GM19238 (cell line): ENCODE data around the gene LHX8.
"Not testable (repeated sequence)": the region's sequence is repeated elsewhere in the genome, so short reads cannot be mapped to it uniquely, and the experiment has no call there.

Experiments
- DNase-seq: peaks from one replicate; pipeline ENCODE4 v3.0.0; 2011; ENCODE audit warnings: low spot score; ENCODE audit not compliant: insufficient read length

The LHX8 gene

DNA sequence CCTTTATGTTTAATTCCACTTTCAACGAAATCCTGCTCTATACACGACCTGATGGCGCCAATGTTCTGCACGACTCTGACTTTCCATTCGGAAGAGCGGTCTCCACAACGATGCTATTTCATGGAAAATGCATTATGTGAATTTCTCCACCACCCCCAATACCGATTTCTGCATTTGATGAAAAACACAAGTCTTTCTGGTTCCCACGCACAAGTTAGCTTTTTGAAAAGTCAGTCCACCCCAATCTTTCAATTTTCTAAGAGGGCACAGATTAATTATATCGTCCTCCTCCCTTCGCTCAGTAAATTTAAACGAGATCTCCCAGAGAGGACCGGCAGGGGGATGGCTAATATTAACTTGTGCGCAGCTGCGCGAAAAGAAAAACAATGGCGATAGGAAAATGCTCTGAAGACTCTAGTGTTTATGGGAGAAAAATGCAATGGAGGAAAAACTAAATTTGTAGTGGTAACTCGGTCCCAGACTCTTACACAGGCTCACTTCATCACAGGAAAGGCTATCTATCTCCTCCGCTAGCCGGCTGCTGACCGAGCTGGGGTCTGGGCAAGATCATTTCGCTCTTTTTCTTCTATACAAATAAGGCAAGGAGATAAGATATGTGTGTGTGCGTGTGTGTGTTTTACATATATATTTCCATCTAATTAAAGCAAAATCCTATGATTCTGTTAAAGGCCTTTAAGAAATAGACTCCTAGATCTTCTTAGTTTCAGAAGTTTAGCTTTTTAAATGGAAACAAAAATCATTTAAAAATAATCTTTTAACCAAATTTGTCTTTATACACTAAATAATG, 1.2 kb upstream of the LHX8 start:
- DNase-seq: no peak

DNA sequence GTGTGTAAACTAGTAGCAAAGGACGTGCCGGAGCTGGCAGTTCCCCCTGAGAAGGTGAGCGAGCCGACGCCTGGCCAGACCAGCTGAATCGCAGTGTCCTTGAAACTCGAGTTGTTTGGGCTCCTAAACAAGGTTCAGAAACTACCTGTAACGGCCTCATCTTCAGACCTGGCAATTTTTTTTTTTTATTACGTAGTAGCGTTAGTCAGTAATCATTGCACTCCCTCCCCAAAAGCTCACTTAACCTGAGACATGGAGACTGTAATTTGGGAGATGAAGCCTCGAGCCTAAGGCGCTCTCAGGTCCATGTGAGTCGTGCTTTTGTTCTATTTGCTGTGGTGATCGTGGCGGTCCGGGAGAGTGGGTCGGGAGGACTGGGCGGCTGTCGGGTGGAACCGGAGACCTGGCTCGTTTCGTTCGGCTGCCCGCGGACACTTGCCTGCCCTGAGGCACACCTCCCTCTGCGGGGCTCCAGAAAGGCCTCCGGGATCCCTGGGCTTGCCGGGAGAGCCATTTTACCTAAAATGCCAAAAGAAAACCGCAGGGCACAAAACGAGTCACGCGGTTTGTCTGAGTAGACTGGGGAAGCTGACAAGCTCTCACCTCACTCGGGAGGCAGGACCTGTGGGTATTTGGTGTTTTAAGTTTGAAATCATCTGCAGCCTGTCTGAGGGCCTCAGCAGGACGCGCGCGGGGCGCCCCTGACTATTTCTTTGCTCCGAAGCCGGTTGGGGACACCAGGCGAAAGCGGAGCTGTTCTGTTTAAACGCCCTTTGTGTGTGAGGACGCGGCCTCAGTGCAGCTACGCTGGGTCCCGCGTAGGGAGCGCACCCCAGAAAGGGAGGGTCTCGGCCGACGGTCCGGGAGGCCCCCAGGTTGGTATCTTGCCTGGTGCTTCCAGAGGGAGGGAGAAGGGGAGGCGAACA, 722 bp downstream of the LHX8 start:
- no peak for DNase-seq

DNA sequence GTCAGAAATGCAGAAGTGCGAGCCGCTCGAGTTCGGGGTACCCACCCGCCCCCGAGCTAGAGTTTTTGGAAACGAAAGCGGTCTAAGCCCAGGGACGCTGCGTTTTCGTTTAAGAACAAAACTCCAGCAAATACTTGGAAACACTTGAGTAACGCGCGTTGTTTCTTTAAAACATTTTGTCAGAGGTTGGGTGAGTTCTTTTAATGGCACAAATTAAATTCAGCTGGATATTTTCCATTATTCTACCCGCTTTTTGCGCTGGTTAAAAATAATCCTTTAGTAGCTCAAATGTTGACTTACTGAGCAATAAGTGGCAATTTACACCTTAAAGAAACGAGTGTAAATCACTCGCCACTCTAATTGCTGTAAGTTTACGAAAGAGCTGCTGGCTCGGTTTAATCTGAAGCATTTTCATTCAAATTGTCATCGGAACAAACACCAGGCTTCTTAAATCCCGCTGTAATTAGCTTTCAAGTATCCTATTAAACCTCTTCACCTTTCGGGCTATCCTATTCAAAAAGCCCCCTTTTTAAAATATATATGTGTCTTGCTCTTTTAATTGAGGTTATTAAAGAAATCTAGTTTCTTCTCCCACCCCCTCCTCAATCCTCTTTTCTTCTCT, 1.5 kb downstream of the LHX8 start:
- DNase-seq: no peak

DNA sequence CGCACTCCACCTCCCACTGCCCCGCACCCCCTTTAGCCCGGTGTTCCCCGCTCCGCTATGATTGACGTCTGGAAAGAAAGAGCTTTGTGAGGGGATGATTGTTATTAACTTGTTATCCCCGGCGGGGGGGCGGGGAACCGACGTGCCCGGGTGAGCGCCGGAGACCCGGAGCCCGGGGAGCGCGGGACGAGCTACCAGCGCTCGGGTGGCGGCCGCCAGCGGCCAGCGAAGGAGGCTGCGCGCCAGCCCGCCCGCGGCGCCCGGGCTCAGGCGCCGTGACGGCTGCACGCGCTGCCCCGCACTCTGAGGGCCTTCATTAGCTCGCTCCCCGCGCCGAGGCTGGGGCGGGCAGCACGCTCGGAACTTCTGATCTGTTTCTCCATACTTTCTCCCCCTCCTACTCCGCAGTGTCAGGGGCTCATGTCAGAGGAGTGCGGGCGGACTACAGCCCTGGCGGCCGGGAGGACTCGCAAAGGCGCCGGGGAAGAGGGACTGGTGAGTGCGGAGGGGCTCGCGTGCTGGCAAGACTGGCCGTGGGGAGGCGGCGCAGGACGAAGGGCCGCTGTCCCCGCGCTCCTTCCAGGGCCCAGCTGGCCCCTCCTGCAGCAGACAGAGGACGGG, 2.1 kb downstream of the LHX8 start:
- DNase-seq: no peak

DNA sequence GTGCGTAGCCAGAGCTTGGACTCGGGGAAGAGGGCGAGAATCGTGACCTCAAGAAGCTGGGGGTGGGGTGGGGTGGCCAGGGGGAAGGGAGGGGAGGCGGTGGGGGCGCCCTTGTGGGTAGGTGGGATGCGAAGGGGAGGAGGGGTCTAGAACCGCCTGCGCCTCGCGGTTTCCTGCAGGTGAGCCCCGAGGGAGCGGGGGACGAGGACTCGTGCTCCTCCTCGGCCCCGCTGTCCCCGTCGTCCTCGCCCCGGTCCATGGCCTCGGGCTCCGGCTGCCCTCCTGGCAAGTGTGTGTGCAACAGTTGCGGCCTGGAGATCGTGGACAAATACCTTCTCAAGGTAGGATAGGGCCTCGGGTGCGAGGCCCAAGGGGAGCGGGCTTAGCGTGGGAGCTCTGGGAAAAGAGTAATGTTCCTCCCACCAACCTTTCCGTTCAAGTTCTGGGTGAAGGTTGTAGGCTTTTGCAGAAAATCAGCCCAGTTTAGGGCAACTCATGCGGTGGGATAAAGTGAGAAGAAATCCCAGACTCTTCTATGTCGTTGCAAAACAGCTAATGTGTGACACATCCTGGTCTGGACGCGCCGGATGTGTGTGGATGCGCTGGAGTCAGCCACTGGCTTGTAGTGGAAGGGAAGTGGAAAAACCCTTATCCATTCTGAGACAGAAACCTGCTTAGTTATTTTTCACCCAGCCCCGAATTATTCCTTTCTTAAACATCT, 2.9 kb downstream of the LHX8 start:
- no peak for DNase-seq

DNA sequence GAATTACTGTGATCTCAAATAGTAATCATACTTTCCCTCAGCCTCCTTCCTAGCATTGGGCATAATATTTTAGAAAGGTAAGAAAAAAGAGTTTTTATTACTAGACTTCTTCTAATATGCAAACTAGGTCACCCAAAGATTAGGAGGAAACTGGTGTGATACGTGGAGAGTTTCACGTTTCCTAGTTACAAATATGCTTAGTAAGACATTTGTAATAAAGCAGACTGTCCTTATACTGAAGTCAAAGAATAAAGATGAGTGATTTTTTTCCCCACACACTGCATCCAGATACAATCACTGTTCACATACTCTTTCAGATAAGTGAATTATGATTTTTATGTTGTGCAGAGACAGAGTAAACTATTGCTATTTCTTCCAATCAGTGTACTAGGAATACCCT, 17.9 kb downstream of the LHX8 start:
- no peak for DNase-seq

DNA sequence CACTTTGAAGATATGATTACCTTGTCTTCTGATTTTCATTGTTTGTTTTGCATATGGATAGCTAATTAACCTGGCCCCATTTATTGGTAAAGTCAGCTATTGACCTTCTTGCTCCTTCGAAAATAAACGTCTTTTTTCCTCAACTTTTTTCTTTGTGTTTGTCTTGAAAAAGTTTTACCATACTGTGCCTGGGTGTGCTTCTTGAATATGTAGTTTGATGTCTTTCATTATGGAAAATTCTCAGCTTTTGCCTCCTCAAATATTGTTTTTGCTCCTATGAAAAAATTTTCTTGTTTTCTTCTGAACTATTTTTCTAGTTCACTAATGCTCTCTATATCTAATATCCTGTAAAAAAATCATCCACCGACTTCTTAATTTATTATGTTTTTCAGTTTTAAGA, 25.0 kb downstream of the LHX8 start:
- no peak for DNase-seq

DNA sequence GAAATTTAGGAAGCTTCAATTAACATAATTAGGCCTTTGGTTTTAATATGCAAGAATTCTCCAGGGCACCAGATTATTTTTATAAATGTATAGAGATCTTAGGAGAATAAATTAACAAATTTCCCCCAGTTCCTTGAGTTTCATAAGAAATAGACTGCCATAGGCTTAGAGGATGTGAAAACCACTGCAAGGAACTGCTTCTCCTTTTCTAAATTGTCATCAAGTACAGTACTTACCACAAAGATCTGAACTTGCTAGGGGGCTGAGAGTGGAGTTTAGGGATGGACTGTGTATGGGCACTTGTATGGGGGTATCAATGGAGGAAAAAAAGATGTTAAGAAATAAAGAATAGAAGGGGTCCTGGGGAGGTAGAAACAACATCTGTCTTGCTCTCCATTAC, 31.1 kb downstream of the LHX8 start:
- no peak for DNase-seq

DNA sequence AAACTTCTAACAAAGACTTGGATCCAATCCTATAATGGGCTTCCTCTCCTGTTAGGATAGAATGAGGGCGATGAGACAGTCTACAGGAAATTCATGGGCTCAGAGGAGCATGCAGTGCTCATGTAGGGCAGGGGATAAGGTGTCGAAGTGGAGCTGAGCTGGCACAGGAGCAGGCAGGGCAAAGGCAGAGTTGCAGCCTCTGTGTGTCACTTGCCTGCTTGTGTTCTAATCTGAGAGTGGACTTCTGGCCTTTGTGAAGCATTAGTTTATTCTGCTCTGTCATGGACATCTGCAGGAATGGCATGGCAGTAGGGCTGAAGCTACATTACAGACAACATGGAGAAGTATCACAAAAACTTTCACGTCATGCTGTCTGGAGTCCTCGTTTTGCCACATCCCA, 32.6 kb downstream of the LHX8 start:
- DNase-seq: no peak

DNA sequence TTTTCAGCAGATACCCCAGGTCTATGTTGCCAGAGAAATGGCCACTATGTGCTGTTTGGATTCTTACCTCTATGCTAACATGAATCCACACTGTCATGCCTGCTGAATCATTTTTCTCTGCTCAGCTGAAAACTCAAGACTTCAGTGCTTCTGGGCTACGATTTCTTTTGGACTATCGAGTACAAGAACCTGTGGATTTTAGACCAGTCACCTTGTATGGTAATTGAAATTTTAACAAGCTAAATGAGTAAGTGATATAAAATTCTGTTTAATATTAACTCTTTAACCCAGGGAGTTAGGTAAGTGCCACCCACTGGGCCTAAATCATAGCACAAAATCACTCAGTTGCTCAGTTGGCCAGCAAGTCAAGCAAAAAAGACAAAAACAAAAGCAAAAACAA, 35.8 kb downstream of the LHX8 start:
- DNase-seq: no peak

DNA sequence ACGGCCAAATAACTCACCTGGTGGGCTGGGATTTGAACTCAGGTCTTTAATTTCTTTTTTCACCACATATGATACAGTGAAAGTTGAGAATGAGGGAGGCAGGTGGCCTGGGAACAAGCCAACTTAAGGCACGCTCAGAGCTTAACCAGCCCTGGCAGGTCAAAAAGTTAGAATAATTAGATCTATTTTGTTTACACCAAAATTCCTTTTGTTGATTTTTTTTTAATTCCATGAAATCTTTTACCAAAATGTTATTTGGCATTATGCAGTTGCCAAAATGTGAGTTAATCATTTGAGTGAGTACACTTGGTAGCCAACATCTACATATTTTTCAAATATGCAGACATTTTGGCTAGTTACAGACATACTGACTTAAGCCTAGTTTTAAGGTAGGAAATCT, 36.8 kb downstream of the LHX8 start:
- DNase-seq: no peak

DNA sequence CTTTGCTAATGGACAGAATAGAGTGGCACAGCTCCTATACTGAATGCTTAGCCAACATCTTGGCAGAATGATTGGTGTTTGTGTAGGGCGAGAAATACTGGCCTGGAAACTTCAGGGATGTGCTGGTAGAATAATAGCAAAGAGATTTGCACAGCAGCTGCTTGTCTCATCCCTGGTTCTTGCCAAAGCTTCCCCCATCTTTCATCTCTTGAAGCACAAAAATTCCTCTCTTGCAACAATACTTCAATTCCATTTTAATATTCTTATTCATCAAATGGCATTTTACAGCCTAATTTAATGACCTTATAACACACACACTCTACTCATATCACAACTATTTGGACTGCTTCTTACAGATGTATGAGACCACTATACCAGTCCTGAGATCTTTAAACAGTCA, 37.7 kb downstream of the LHX8 start:
- no peak for DNase-seq

DNA sequence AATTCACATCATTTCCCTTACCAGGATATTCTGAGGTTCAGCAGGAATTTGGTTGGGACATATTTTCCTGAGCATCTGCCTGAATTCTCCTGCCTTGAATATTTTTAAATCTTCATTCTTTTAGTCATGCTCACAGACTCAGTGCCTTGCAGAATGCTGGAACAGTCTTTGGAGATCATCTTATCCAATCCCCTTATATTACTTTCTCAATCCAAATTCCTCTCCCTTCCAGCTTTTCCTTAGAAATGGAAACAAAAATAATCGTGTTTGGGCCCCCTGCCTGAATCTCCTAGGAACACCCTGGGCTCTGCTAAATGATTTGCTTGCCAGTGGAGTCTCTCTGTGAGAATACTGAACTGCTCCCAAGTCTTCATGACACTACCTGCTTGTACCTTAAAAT, 38.4 kb downstream of the LHX8 start:
- no peak for DNase-seq

DNA sequence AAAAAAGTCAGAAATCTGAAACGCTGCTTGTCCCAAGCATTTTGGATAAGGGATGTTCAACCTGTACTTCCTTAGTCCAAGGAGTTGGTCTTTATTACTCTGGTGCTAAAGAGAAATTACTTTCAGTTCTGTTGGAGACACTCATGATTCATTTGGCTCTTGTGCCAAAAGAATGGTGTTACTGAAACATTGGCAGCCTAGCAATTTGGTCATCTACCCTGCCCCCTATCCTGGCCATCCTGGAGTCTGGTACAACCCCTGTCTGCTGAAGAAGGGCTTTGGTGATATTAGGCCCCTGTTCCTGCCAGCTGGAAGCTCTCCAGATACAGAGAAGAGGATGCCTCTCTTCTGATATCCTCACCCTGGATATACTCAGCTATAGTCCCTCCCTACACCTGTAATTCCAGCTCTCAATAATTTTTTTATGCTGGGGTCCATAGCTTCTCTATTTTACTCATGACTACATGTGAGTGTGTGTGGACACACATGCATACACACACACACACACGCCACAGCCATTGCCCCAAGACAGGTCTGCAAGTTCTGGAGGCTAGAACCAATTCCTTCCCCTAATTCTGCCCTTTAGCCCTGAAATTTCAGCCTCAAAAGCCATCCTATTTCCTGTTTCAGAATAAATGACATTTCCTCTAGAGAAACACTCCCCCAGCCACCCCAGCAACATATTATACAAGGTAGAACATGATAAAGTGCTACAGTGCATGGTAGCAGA, 40.0 kb downstream of the LHX8 start:
- no peak for DNase-seq

DNA sequence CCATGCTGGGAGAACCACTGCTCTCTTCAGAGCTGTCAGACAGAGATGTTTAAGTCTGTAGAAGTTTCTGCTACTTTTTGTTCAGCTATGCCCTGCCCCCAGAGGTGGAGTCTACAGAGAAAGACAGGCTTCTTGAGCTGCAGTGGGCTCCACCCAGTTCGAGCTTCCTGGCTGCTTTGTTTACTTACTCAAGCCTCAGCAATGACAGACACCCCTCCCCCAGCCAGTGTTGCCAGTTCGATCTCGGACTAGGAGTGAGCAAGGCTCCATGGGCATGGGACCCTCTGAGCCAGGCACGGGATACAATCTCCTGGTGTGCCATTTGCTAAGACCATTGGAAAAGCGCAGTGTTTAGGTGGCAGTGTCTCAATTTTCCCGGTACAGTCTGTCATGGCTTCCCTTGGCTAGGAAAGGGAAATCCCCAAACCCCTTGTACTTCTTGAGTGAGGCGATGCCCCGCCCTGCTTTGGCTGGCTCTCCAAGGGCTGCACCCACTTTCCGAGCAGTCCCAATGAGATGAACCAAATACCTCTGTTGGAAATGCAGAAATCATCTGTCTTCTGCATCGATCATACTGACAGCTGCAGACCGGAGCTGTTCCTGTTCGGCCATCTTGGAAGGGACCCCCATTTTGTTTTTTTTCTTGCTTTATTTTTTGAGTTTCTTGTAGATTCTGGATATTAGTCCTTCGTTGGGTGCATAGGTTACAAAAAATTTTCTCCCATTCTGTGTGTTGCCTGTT, 47.2 kb downstream of the LHX8 start:
- not testable (repeated sequence) for DNase-seq

DNA sequence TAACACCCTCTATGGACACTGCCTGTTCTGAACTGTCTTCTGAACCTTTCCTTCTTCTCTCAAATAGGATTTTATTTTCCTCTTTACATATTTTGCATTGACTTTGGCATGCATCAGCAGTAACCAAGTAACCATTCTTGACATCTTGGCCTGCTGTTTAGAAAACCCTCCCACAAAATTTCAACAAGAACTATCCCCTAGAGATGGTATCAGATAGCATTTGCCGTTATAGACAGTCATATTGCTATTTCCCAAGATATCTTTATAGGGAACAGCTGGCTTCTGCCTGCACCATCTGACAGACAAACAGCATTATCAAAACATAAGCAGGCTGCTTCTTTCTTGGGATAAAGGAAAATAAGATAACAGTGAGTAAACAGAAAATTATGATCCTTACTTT, 54.7 kb downstream of the LHX8 start:
- no peak for DNase-seq

DNA sequence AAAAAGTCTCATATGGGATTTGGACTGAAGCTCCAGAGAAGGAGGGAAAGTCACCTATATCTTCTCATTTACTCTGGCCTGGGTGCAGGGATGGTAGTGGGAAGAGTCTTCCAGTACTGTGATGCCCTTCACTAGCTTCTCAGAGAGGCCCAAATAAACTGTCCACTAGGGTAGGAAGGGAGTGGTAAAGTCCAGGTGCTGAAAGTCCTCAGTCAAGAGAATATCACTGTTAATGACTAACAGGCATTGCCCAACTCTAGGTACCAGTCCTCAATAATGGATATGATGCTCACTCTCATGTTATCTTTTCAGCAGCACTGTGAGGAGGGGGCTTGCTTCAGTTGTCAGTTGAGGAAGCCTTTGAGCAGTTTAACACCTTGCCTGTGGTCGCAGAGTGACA, 64.0 kb downstream of the LHX8 start:
- no peak for DNase-seq

DNA sequence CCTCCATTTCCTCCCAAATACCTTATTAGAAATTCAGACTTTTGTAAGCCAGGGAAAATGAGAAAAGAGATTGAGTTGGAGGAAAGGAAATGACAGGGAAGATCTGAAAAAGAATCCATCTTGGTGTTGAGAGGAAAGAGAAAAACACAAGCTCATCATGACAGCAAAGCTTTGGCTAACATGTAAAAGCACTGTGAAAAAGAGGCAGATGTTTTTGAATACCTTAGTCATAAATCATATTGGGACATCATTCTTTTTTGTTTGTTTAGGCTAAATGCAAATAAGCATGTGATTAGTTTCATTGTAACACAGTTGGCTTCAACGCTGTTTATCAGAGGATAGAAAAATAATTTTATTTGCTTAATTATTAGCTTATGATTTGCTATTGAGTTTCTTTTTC, 64.6 kb downstream of the LHX8 start:
- no peak for DNase-seq

DNA sequence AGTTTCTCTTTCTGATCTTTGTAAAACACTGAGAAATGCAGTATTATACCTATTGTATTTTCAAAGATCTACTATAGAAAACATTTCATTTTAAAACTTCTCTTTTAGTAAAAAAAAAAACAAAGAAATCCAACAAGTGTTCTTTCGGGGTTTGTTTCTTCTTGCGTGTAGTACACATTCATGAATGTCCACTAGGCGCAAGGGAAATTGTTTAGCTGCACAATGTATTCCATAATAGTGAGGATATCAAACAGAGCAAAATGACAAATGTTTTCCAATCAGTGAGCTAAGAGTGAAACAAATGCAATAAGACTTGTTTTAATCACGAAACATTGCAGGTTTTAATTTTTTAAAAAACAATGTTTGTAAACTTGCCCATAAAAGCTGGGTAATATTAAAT, 68.6 kb downstream of the LHX8 start:
- DNase-seq: no peak
